Progenitor cell of endocrine pancreas (in vitro differentiated cells): ENCODE results near the gene HOXA6. TPM values are rescaled to one million over a fixed set of nuclear protein-coding genes. Genes with fewer than 3 reads are reported as not detected.
A peak's percentile ranks its signal among the peaks of the same experiment; 100 is the strongest.

Source experiments
- DNase-seq: peaks from one replicate; pipeline ENCODE4 v3.0.0; 2021; ENCODE audit warnings: low spot score; ENCODE audit not compliant: unreplicated experiment
- H3K27ac Mint-ChIP-seq: 2 replicates; pipeline ENCODE4 v1.8.0; 2021; ENCODE audit warnings: mild to moderate bottlenecking, moderate library complexity, mixed read lengths
- H3K27me3 Mint-ChIP-seq: 2 replicates; pipeline ENCODE4 v1.8.0; 2021; ENCODE audit warnings: mixed read lengths
- H3K36me3 Mint-ChIP-seq: 2 replicates; pipeline ENCODE4 v1.8.0; 2022; ENCODE audit warnings: mixed read lengths; ENCODE audit not compliant: insufficient read depth
- H3K4me1 Mint-ChIP-seq: 2 replicates; pipeline ENCODE4 v1.8.0; 2021; ENCODE audit warnings: low read depth, mixed read lengths
- H3K4me3 Mint-ChIP-seq: 2 replicates; pipeline ENCODE4 v1.8.0; 2021; ENCODE audit warnings: low read depth, mild to moderate bottlenecking, moderate library complexity, mixed read lengths
- H3K9me3 Mint-ChIP-seq: 2 replicates; pipeline ENCODE4 v1.8.0; 2021; ENCODE audit warnings: low read depth, mixed read lengths
- CTCF ChIP-seq: fragments of 200-600 bp; sonication (generic); IDR thresholded peaks from one replicate; pipeline ENCODE4 v1.5.0; 2021; ENCODE audit warnings: antibody characterized with exemption, mild to moderate bottlenecking; ENCODE audit not compliant: unreplicated experiment
- total RNA-seq: library from RNA; stranded (reverse); gene quantifications from 2 replicates; pipeline ENCODE4 v1.2.1, GENCODE V29; 2021

HOXA6 gene
- total RNA-seq, 1 donor from 2014 or later: 0.38 TPM

DNA sequence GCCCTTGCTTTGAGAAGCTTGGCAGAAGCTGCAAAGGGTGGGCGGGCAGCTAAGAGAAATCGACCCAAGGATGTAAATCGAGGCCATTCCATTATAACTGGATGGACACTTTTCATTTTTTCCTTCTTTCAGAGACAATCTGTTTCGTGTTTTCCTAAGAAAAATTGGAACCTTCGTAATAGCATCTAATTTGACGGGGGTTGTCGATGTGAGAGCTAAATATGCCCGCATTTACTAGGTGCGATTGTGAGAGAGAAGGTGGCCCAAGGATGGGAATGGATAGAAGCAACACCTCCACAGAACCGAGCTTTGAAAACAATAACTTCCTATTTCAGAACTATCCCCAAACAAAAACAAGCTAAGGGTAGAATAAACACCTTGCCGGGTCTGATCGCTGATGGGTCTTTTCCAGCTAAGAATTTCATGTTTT lies 16.2 kb downstream of the HOXA6 start:
- H3K36me3 Mint-ChIP-seq: peaks cover 5% of the 10 kb centered on the region
- no peaks in the 10 kb centered on the region for H3K27me3 Mint-ChIP-seq
- no peak for DNase-seq
- H3K4me3 Mint-ChIP-seq: peak overlapping the region; percentile 79
- no peak for TF ChIP-seq CTCF
- peaks cover 75% of the 10 kb centered on the region for H3K4me1 Mint-ChIP-seq
- H3K27ac Mint-ChIP-seq: peak overlapping the region; percentile 84
- no peaks in the 10 kb centered on the region for H3K9me3 Mint-ChIP-seq

- peak within 1 kb of the TSS; percentile 79 for H3K4me3 Mint-ChIP-seq
- no peaks in the 10 kb centered on the region for H3K9me3 Mint-ChIP-seq
- TF ChIP-seq CTCF: no peak
- H3K27ac Mint-ChIP-seq: peak within 1 kb of the TSS; percentile 86
- no peaks in the 10 kb centered on the region for H3K27me3 Mint-ChIP-seq
- peaks cover 76% of the 10 kb centered on the region for H3K4me1 Mint-ChIP-seq
- DNase-seq: peak; percentile 91
- H3K36me3 Mint-ChIP-seq: peaks cover 5% of the 10 kb centered on the region
Observed at GRCh38 chr7:27130540-27131389, 16.8 kb downstream of the HOXA6 start, which contains the start of gene HOXA4. HOXA4 (minus strand) TSS chr7:27130757; CDS start chr7:27130733, 24 bp downstream.

GRCh38 chr7:27129729-27130539 lies 17.6 kb downstream of the HOXA6 start:
- Mint-ChIP-seq H3K27me3 (no peaks in the 10 kb centered on the region), H3K27ac (peak overlapping the region; percentile 86), H3K9me3 (no peaks in the 10 kb centered on the region), H3K4me1 (peaks cover 76% of the 10 kb centered on the region), H3K4me3 (peak overlapping the region; percentile 76), H3K36me3 (peaks cover 5% of the 10 kb centered on the region)
- peak; percentile 38 for TF ChIP-seq CTCF
- DNase-seq: no peak

DNA sequence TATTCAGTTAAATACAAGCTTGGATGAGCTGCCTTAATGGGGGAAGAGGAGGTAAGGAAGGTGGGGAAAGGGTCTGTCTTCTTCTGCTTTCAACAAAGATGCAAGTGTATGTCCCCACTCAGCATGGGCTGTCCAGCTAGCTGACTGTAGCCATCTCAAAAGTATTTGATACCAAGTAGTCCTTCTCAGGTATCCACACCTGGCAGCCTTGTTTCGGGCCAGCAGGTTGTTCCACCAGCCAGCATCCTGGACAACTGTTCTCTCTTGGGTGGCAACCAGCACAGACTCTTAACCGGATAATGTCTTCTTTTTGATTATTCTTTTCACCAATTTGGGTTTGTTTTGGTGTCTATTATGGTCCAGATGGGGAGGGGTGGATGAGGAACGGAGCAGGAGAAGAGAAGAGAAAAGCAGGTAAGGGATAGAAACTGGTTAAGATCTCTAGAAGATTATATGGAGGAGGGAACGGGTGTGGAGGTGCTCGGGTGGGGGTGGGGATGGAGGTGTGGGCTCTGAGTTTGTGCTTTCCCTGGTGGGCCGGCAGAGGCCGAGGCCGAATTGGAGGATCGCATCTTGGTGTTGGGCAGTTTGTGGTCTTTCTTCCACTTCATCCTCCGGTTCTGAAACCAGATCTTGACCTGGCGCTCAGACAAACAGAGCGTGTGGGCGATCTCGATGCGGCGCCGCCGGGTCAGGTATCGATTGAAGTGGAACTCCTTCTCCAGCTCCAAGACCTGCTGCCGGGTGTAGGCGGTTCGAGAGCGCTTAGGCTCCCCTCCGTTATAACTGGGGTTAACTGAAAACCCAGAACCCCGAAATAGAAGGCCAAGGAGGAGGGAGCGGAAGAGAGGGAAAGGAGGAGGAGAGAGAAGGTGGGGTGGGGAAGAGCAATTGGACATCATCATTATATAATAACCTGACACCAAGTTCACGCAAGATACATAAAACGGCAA lies 18.5 kb downstream of the HOXA6 start:
- peak overlapping the region; percentile 86 for H3K27ac Mint-ChIP-seq
- H3K4me1 Mint-ChIP-seq: peaks cover 76% of the 10 kb centered on the region
- peak overlapping the region; percentile 76 for H3K4me3 Mint-ChIP-seq
- H3K9me3 Mint-ChIP-seq: no peaks in the 10 kb centered on the region
- no peaks in the 10 kb centered on the region for H3K27me3 Mint-ChIP-seq
- TF ChIP-seq CTCF: no peak
- H3K36me3 Mint-ChIP-seq: peaks cover 10% of the 10 kb centered on the region
- DNase-seq: no peak
